Trophoblast cell (in vitro differentiated cells and primary cell): ENCODE measurements around the gene VCL.

Experiments
- DNase-seq, 2 donors: peaks; one replicate each; pipeline ENCODE4 v3.0.0-alpha.2; 2016
- H2AFZ ChIP-seq: 2 replicates; pipeline ENCODE4 v1.6.1; 2013; ENCODE audit warnings: low read length, moderate library complexity, mild to moderate bottlenecking; ENCODE audit not compliant: insufficient read depth, poor library complexity
- H2AK5ac ChIP-seq: 2 replicates; pipeline ENCODE4 v1.6.1; 2013; ENCODE audit warnings: mild to moderate bottlenecking, low read length
- H2BK120ac ChIP-seq: 2 replicates; pipeline ENCODE4 v1.6.1; 2013; ENCODE audit warnings: low read length, mild to moderate bottlenecking, moderate library complexity; ENCODE audit not compliant: insufficient read depth, poor library complexity
- H2BK12ac ChIP-seq: 2 replicates; pipeline ENCODE4 v1.6.1; 2013; ENCODE audit warnings: mild to moderate bottlenecking, low read length, moderate library complexity
- H2BK5ac ChIP-seq: 2 replicates; pipeline ENCODE4 v1.6.1; 2013; ENCODE audit warnings: low read length, low read depth, moderate library complexity, mild to moderate bottlenecking; ENCODE audit not compliant: poor library complexity
- H3K14ac ChIP-seq: 2 replicates; pipeline ENCODE4 v1.6.1; 2013; ENCODE audit warnings: mild to moderate bottlenecking, low read length
- H3K18ac ChIP-seq: 2 replicates; pipeline ENCODE4 v1.6.1; 2013; ENCODE audit warnings: mild to moderate bottlenecking, low read length
- H3K23ac ChIP-seq: 2 replicates; pipeline ENCODE4 v1.6.1; 2013; ENCODE audit warnings: low read length
- H3K27ac ChIP-seq: 2 replicates; pipeline ENCODE4 v1.5.1; 2013; ENCODE audit warnings: low read depth, mild to moderate bottlenecking, inconsistent platforms, low read length, moderate library complexity
- H3K27me3 ChIP-seq: 2 replicates; pipeline ENCODE4 v1.6.1; 2013; ENCODE audit warnings: inconsistent platforms, mild to moderate bottlenecking, low read length, moderate library complexity; ENCODE audit not compliant: insufficient read depth
- H3K36me3 ChIP-seq, 2 experiments: 1 replicate in 1 of 2; 2 replicates in 1 of 2; pipeline ENCODE4 v1.6.1; 2013; ENCODE audit warnings: low read length in 2 of 2, mild to moderate bottlenecking in 2 of 2, moderate library complexity in 1 of 2; ENCODE audit not compliant: insufficient read depth in 2 of 2, control insufficient read depth in 1 of 2
- H3K4ac ChIP-seq: 2 replicates; pipeline ENCODE4 v1.6.1; 2013; ENCODE audit warnings: low read depth, mild to moderate bottlenecking, low read length, moderate library complexity
- H3K4me1 ChIP-seq, 2 experiments: 1 replicate in 1 of 2; 2 replicates in 1 of 2; pipeline ENCODE4 v1.6.1; 2013; ENCODE audit warnings: low read length in 2 of 2, mild to moderate bottlenecking in 2 of 2, moderate library complexity in 1 of 2; ENCODE audit not compliant: insufficient read depth in 2 of 2, control insufficient read depth in 1 of 2
- H3K4me2 ChIP-seq: 2 replicates; pipeline ENCODE4 v1.6.1; 2013; ENCODE audit warnings: inconsistent platforms, mild to moderate bottlenecking, low read length, moderate library complexity
- H3K4me3 ChIP-seq: 2 replicates; pipeline ENCODE4 v1.5.1; 2013; ENCODE audit warnings: mild to moderate bottlenecking, low read depth, low read length, inconsistent platforms
- H3K79me1 ChIP-seq: one replicate; pipeline ENCODE4 v1.6.1; 2013; ENCODE audit warnings: low read length
- H3K79me2 ChIP-seq: 2 replicates; pipeline ENCODE4 v1.6.1; 2013; ENCODE audit warnings: low read length, mild to moderate bottlenecking; ENCODE audit not compliant: control insufficient read depth, insufficient read depth, poor library complexity
- H3K9ac ChIP-seq: 2 replicates; pipeline ENCODE4 v1.6.1; 2013; ENCODE audit warnings: mild to moderate bottlenecking, low read length
- H3K9me3 ChIP-seq: 2 replicates; pipeline ENCODE4 v1.6.1; 2013; ENCODE audit warnings: low read depth, mild to moderate bottlenecking, control low read depth, inconsistent platforms, low read length; ENCODE audit not compliant: insufficient read depth
- H4K12ac ChIP-seq: 2 replicates; pipeline ENCODE4 v1.6.1; 2013; ENCODE audit warnings: low read depth, mild to moderate bottlenecking, low read length, moderate library complexity
- H4K8ac ChIP-seq: 2 replicates; pipeline ENCODE4 v1.6.1; 2013; ENCODE audit warnings: low read depth, mild to moderate bottlenecking, low read length, moderate library complexity
- H4K91ac ChIP-seq: one replicate; pipeline ENCODE4 v1.6.1; 2013; ENCODE audit warnings: low read depth, mild to moderate bottlenecking, low read length, moderate library complexity
- WGBS: extraction: QIAGEN DNeasy Blood & Tissue Kit; methylation state at CpG from one replicate; pipeline ENCODE4 v1.1.7; 2013; ENCODE audit warnings: missing lambda C conversion rate; ENCODE audit not compliant: insufficient read length, insufficient coverage; ENCODE audit errors: extremely low coverage; 5-methylcytosine and 5-hydroxymethylcytosine counted together

VCL gene

DNA sequence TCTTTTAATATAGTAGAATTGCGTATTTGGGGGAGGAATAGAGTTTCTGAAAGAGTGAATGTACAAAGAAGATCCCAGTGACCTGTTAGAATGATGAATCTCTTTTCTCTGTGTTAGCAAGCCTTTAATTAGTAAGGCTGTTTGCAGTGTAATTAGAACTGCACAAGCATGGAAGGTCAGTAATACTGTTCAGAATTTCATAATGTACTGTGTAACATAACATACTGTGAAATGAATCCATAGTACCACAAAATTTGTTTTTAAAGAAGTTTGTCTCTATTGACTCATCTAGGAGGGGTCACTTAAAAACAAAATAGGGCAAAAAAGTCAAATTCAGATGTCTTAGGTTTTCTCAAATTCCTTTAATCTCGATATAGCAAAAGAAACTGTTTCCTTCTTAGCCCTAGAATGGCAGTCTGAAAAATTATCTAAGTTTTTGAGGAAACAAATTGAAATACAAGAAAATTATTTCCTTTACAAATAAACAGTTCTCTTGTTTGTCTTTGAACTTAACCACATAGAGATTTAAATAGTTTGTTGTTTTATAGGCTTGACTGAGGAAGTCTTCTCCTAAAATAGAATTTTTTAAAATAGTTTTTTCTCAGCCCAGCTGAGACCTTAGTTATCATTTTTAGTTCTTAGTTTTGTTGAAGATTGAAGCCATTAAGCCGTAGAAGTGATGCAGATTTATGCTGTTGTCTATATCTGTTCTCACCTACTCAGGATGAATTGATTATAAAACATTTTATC lies 165.6 kb downstream of the VCL start:
- WGBS, result no CpG with 5 or more reads among the region's 3 CpGs

DNA sequence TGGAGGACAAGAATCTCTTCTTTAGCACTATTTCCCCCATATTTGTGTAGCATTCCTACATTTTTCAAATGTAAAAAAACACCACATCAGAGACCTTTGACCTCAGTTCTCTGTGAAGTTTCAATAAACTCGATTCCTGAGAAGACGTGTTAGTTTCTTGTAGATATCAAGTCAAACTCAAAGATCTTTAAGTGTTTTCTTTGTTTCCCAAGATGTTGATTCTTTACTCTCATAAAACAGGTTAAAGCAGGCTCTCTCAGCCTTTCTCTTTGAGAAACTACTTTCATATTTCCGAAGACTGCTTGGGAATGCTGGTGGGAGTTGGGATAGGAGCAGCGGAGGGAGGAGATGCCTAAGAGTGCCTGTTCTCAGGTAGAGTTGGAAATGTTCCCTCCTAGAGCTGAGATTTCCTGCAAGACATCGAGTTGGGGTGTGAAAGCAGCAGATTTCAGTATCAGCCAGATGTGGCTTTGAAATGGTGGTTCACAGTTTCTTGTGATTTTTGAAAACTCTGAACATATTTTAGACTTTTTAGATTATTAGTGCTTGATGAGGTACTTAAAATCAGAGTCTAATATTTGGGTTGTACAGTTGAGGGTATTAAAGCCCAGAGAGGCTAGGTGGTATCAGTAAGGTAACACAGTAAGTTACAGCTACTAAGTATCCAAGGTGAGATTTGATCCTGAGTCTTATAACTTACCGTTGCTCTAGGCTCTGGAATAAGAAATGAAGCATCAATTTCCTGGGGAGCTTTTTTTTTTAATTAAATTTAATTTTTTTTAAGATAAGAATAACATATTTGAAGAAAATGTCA lies 167.0 kb downstream of the VCL start:
- DNase-seq, result peak in 1 of 2 donors; percentile 21
- Histone ChIP-seq H3K79me2 (no peaks in the 10 kb centered on the region), H4K91ac (no peak overlapping the region), H2BK12ac (peak overlapping the region; percentile 61), H3K9me3 (no peaks in the 10 kb centered on the region), H3K27ac (peak overlapping the region; percentile 60), H3K23ac (no peak overlapping the region), H4K12ac (no peak overlapping the region), H3K27me3 (no peaks in the 10 kb centered on the region), H2AK5ac (no peak overlapping the region), H3K4me2 (peak overlapping the region; percentile 28), H2BK5ac (no peak overlapping the region), H3K4ac (no peak overlapping the region), H3K79me1 (peaks cover 3% of the 10 kb centered on the region), H3K4me3 (no peak overlapping the region), H3K36me3 (no peaks in the 10 kb centered on the region), H3K4me1 (peaks cover 2 to 3% of the 10 kb centered on the region in 2 experiments), H3K14ac (no peak overlapping the region), H2BK120ac (peak overlapping the region; percentile 8), H3K18ac (no peak overlapping the region), H2AFZ (no peak overlapping the region), H3K9ac (no peak overlapping the region), H4K8ac (no peak overlapping the region)
- no CpG with 5 or more reads among the region's 6 CpGs for WGBS

More for the DNA sequence above, 165.6 kb downstream of the VCL start:
- Histone ChIP-seq H2BK12ac (no peak overlapping the region), H4K91ac (no peak overlapping the region), H4K8ac (no peak overlapping the region), H2BK5ac (no peak overlapping the region), H3K4me2 (no peak overlapping the region), H3K27me3 (no peaks in the 10 kb centered on the region), H2AFZ (no peak overlapping the region), H2BK120ac (no peak overlapping the region), H3K79me1 (peaks cover 3% of the 10 kb centered on the region), H3K18ac (no peak overlapping the region), H3K4me1 (peaks cover 2 to 3% of the 10 kb centered on the region in 2 experiments), H3K4me3 (no peak overlapping the region), H3K79me2 (no peaks in the 10 kb centered on the region), H3K36me3 (no peaks in the 10 kb centered on the region), H3K4ac (no peak overlapping the region), H3K23ac (no peak overlapping the region), H3K14ac (no peak overlapping the region), H4K12ac (no peak overlapping the region), H3K9me3 (no peaks in the 10 kb centered on the region), H3K27ac (no peak overlapping the region), H3K9ac (no peak overlapping the region), H2AK5ac (no peak overlapping the region)
- no peak for DNase-seq

DNA sequence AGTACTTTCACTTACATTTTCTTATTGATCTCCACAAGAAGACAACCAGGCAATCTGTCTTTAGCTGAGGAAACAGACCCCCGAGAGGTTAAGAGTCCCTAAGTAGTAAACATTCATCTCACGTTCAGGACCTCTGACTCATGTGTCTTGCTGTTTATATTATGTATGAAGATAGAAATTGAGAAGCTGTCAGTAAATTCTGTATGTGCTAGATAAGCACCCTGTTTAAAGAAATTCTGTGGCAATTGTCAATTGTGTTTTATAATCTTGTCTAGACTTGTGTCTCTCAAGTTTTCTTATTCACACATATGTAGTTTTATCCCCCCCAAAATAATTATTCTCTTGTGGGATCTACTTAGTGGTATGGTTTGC lies 167.6 kb downstream of the VCL start:
- DNase-seq, result no peak
- H3K14ac ChIP-seq, result no peak overlapping the region
- H4K91ac ChIP-seq, result no peak overlapping the region
- H3K27ac ChIP-seq, result no peak overlapping the region
- H3K79me1 ChIP-seq, result peaks cover 3% of the 10 kb centered on the region
- no peaks in the 10 kb centered on the region for H3K79me2 ChIP-seq
- no peaks in the 10 kb centered on the region for H3K36me3 ChIP-seq
- H3K9ac ChIP-seq, result no peak overlapping the region
- no peak overlapping the region for H3K4me3 ChIP-seq
- no peak overlapping the region for H2AFZ ChIP-seq
- no peak overlapping the region for H3K4me2 ChIP-seq
- no peak overlapping the region for H2BK12ac ChIP-seq
- H2BK120ac ChIP-seq, result no peak overlapping the region
- no peaks in the 10 kb centered on the region for H3K9me3 ChIP-seq
- no peak overlapping the region for H4K8ac ChIP-seq
- H3K4me1 ChIP-seq, result peaks cover 2 to 3% of the 10 kb centered on the region in 2 experiments
- H4K12ac ChIP-seq, result no peak overlapping the region
- H3K27me3 ChIP-seq, result no peaks in the 10 kb centered on the region
- H3K4ac ChIP-seq, result no peak overlapping the region
- H3K18ac ChIP-seq, result no peak overlapping the region
- no peak overlapping the region for H2BK5ac ChIP-seq
- no peak overlapping the region for H2AK5ac ChIP-seq
- H3K23ac ChIP-seq, result no peak overlapping the region
- no CpG with 5 or more reads among the region's 2 CpGs for WGBS

DNA sequence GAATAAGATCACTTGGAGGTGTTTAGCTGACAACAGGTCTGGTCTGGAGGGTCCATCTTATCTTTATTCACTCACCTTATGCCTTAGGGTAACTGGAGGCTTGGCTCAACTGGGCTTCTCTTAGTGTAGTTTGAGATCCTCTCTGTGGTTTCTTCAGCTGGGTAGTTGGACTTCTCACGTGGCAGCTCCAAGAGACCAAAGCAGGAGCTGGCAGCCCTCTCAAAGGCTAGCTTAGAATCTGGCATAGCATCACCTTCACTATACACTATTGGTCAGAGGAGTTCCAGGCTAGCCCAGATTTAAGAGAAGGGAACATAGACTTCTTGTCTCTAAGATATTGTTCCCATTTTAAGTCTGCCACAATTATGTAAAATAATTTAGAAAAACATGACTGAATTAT lies 169.5 kb downstream of the VCL start:
- Histone ChIP-seq H2BK12ac (no peak overlapping the region), H3K23ac (no peak overlapping the region), H3K27me3 (no peaks in the 10 kb centered on the region), H2AFZ (no peak overlapping the region), H3K36me3 (no peaks in the 10 kb centered on the region), H3K4me2 (no peak overlapping the region), H2AK5ac (no peak overlapping the region), H3K27ac (no peak overlapping the region), H3K14ac (no peak overlapping the region), H3K9me3 (no peaks in the 10 kb centered on the region), H2BK120ac (no peak overlapping the region), H3K4me3 (no peak overlapping the region), H4K8ac (no peak overlapping the region), H3K79me1 (peaks cover 3% of the 10 kb centered on the region), H2BK5ac (no peak overlapping the region), H3K4me1 (peaks cover 2 to 3% of the 10 kb centered on the region in 2 experiments), H3K79me2 (no peaks in the 10 kb centered on the region), H4K12ac (no peak overlapping the region), H3K18ac (no peak overlapping the region), H4K91ac (no peak overlapping the region), H3K9ac (no peak overlapping the region), H3K4ac (no peak overlapping the region)
- no CpG with 5 or more reads among the region's 1 CpG for WGBS
- DNase-seq, result no peak
